ENCODE results near the gene SDK2.

DNA sequence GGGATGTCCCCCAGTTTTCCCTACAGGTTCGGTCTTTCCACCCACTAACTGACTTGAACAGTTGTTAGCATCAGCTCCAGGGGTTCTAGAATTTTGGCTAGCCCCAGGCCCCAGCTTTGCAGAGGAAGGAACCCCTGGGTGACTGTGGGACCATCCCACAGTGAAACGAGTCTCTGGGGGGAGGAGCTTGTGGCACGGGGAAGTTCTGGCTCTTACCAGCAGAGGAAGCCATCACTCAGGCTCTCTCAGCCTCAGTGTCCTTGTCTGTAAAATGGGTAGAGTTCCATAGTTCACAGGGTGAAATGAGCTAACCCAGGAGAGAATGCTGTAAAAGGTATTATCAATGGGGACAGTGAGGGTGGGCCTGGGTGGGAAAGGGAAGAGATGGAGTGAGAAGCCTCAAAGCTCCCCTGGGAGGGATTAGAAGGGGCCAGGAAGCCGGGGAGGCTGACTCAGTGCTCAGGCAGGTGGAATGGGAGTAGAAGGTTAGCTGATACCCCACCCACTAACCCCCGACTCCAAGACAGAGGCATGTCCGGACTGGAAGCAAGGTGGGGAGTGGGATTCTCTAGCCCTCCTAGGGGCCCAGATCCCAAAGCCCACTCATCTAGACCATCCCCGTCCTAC, 301.6 kb downstream of the SDK2 start:
- TF ChIP-seq, protein P1, sequence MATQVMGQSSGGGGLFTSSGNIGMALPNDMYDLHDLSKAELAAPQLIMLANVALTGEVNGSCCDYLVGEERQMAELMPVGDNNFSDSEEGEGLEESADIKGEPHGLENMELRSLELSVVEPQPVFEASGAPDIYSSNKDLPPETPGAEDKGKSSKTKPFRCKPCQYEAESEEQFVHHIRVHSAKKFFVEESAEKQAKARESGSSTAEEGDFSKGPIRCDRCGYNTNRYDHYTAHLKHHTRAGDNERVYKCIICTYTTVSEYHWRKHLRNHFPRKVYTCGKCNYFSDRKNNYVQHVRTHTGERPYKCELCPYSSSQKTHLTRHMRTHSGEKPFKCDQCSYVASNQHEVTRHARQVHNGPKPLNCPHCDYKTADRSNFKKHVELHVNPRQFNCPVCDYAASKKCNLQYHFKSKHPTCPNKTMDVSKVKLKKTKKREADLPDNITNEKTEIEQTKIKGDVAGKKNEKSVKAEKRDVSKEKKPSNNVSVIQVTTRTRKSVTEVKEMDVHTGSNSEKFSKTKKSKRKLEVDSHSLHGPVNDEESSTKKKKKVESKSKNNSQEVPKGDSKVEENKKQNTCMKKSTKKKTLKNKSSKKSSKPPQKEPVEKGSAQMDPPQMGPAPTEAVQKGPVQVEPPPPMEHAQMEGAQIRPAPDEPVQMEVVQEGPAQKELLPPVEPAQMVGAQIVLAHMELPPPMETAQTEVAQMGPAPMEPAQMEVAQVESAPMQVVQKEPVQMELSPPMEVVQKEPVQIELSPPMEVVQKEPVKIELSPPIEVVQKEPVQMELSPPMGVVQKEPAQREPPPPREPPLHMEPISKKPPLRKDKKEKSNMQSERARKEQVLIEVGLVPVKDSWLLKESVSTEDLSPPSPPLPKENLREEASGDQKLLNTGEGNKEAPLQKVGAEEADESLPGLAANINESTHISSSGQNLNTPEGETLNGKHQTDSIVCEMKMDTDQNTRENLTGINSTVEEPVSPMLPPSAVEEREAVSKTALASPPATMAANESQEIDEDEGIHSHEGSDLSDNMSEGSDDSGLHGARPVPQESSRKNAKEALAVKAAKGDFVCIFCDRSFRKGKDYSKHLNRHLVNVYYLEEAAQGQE (IDR thresholded peaks at IDR 0.05; ENCODE audit: insufficient read depth in 1 of 2, low read depth in 2 of 2, low read length in 2 of 2): no peak
- no peak for TF ChIP-seq POLR2AphosphoS5 (IDR thresholded peaks at IDR 0.05; ENCODE audit: low read depth, low read length)
- TF ChIP-seq FOXP2 (optimal IDR thresholded peaks at IDR 0.05; ENCODE audit: borderline replicate concordance, extremely low read depth, extremely low read length, insufficient read depth): no peak
- no peak for TF ChIP-seq SIN3A (IDR thresholded peaks at IDR 0.05; ENCODE audit: borderline replicate concordance, insufficient read depth, low read length)
